RCC 7860 (cell line): ENCODE measurements around the gene JPH2.

ENCODE experiments used
- DNase-seq: peaks from one replicate; pipeline ENCODE4 v3.0.0-alpha.2; 2015; ENCODE audit warnings: low spot score
- FAIRE-seq: peaks from 2 replicates; lab custom pipeline; 2012; peaks lifted over from hg19 to GRCh38; lab: Jason Lieb, UNC

The JPH2 gene

DNA sequence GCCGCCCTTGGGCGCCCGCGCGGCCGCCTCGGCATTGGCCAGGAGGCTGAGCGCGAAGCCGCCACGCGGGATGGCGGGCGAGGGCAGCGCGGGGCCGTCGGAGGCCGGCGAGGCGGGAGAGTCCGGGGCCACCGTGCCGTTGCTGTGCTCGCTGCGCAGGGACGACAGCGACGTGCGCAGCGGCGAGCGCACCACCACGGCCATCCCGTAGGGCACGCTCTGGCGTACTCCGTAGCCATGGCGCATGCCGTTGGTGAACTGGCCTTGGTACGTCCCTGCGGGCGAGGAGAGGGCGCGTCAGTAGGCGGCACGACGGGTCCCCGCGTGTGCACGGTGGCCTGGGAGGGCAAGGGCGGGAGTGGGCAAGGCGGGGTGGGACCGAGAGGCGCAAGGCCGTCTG is 26.9 kb downstream of the JPH2 start:
- no peak for DNase-seq
- FAIRE-seq = no peak

DNA sequence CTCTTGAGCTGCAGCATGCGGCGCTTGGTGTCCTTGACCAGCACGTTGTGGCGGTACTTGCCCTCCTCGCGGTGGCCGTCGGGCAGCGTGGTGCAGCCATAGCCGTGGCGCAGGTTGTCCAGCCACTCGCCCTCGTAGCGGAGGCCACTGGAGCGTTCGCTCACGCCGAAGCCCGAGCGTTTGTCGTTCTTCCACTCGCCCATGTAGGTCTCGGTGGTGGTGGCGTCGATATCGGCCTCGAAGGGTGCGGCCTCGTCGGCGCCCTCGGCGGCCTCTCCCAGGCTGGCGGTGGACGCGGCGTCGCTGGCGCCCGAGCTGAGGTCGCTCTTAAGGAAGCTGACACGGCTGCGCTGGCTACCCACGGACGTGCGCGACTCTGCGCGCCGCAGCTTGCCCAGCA is 27.3 kb downstream of the JPH2 start:
- FAIRE-seq (no peak), DNase-seq (no peak)

- no peak for DNase-seq
- no peak for FAIRE-seq
Observed at GRCh38 chr20:44159125-44159524, 27.9 kb downstream of the JPH2 start.

DNA sequence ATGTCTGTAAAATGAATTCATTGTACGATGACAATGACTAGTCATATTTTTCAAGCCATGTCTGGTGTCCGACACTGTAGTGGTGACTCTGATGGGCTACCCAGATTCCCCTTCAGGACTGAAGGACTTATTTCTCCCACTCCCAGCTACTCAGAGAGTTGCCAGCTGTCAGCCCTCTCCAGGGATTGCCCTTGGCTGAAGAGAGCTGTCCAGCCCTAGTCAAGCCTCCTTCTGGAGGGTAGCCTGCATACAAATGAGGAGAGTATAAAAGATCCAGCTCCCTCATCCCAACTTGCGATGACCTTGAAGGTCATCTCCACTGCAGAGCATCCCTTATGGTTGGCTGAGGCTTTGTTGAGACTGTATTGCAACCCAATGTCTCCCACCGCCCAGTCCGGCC is 29.9 kb downstream of the JPH2 start:
- FAIRE-seq = no peak
- DNase-seq = no peak

- DNase-seq (no peak), FAIRE-seq (no peak)
Observed at GRCh38 chr20:44154521-44155001, 32.4 kb downstream of the JPH2 start.

- no peak for DNase-seq
Observed at GRCh38 chr20:44153636-44154043, 33.3 kb downstream of the JPH2 start.

DNA sequence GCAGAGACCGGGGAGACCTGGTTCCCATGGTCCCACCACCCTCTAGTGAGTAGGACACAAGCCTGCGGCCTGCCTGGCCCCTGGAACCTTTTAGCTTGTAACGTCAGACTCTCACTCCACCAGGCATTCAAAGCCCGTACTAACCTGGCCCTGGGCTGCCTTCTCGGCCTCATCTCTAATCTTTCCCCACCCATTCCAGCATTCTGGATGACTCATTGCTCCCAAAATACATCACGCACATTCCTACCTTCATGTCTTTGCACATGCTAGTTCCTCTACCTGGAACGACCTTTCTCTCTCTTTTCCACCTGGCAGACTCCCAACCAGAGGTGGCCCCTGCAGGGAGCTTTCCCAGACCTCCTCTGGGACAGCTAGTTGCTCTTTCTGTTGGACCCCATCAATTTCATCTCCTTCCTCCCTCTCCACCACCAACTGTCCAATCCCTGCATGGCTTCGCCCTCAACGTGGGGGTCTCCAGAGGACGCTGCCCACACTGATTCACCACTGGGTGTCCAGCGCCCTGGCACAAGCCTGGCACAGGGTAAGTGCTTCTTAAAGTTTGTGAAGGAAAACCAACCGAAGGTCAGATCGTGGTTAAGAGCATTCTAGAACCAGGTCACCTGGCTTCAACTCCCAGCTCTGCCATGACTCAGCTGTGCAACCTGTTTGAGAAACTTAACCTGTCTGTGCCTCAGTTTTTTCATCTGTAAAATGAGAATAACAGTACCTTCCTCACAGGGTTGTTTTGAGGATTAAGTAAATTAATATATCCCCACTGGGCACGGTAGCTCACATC is 35.2 kb downstream of the JPH2 start:
- FAIRE-seq = no peak

More at GRCh38 chr20:44153636-44154043, 33.3 kb downstream of the JPH2 start:
- no peak for FAIRE-seq

DNA sequence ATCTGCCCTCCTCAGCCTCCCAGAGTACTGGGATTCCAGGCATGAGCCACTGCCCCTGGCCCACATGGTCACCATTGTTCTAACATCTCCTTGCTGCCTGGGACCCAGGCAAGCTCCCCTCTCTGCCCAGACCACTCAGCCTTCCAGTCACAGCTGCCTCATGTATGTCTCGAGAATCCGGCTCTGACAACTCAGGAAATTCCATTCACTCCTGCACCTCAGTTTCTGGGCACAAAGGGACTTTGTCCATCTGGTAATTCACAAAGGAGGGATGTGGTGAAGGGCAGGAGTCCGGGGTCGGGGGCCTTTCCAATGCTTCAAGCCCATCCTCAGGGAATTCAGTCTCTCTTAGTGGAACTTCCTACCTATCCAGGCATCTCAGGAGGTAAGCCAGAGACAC is 40.7 kb downstream of the JPH2 start:
- FAIRE-seq (no peak), DNase-seq (no peak)

More for the DNA sequence above, 35.2 kb downstream of the JPH2 start:
- no peak for DNase-seq

DNA sequence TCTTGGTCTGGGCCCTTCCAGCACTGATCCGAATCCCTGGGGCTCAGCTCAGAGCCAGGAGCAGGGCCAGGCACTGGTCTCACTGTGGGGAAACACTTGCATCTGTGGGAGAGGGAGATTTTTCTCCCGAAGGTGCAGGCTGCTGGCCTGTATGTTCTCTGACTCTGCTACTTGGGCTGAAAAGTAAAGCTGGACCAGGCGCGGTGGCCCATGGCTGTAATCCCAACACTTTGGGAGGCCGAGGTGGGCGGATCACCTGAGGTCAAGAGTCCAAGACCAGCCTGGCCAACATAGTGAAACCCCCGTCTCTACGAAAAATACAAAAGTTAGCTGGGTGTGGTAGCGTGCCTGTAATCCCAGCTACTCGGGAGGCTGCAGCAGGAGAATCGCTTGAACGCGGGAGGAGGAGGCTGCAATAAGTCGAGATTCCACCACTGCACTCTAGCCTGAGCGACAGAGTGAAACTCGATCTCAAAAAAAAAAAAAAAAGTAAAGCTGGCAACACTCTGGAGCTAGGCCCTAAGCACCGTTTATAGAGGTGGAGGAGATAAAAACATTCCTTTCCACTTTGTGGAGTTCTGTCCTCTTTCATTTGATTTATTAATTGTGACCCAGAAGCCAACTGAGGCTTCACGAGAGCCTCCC is 41.7 kb downstream of the JPH2 start:
- DNase-seq (no peak), FAIRE-seq (no peak)

DNA sequence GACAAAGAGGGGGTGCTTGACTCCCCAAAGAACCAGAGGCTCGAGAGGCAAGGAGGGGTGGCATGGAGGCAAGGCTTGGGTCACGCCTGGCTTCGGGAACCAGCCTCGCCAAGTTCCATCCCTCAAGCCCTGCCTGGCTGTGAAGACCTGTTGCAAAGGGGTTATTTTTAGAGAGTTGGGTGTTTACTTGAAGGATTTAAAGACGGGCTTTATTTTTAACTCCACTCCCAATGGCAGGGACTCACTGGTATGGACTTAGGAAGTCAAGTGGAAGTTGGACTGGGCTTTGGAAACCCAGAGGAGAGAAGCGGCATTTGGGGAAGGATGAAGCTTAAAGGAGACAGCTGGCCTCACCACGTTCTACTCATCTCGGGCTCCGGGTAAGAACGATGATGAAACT is 43.1 kb downstream of the JPH2 start:
- DNase-seq (no peak), FAIRE-seq (no peak)

DNA sequence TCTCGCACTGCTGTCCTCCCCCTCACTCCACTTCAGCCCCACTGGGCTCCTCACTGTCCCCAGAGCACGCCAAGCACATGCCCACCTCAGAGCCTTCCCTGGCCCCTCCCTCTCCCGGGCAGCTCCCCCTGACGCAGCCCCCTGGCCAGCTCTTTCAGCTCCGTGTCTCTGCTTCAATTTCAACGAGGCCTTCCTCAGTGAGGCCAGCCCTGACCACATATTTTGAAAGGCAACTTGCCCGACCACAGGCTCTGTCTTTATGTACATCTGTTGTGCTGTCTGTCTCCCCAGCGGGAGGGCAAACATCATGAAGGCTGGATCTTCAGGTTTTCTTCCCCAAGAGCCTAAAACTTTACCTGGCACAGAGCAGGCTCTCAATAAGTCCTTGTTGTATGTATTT is 44.6 kb downstream of the JPH2 start:
- DNase-seq (no peak), FAIRE-seq (no peak)

DNA sequence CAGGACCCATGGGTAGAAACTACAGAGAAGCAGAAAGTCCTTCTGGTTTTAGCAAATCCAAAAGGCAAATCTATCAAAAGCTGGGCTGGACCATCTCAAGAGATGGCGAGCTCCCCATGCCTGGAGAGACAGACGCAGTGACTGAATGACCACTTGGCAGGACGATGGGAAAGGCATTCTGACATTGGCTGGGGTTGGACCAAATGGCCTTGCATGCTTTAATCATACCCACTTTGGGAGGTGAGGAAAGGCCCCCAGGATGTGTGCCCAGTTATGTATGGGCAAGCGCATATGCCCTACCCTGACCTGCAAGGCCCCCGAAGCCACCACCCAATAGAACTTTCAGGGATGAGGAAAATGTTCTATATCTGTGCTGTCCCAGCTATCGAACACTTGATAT is 45.1 kb downstream of the JPH2 start:
- DNase-seq = no peak
- no peak for FAIRE-seq

GRCh38 chr20:44138867-44139266 is 48.1 kb downstream of the JPH2 start:
- FAIRE-seq = no peak

GRCh38 chr20:44137266-44137801 is 49.7 kb downstream of the JPH2 start:
- FAIRE-seq = no peak
- no peak for DNase-seq

More at GRCh38 chr20:44138867-44139266, 48.1 kb downstream of the JPH2 start:
- no peak for DNase-seq

- FAIRE-seq (no peak), DNase-seq (no peak)
Observed at GRCh38 chr20:44136579-44137265, 50.3 kb downstream of the JPH2 start.

DNA sequence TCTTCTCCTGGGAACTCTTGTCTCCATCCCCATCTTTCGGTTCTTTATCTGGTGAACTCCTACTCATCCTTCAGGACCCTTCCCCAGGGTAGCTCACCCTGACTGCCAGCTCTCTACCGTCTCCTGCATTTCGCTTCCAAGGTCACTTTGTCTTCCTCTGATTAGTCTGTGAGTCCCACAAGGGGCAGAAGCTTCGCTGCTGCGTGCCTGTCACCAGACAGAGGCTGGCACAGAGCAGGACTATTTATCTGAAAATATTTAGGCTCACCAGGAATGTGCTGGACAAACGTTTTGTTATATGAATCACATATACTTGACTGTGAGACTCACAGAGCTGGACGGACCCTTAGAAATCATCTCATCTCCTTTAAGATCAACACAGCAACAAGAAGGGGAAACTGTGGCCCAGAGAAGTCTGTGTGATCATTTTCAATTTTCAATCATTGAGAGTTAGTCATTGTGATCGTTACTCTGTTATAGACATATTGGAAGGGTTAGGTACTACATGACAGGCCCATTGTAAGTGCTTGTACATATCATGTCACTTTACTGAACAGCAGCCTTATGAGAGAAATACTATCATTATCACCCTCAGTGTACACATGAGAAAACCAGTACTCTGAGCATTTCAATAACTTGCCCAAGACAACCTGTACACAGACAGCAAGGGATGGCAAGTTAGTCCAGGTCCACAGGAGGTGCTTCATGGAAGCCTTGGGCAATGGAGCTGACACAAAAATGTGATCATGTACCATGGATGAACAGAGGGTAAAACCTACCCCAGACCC is 51.4 kb downstream of the JPH2 start:
- no peak for FAIRE-seq
- DNase-seq = no peak

DNA sequence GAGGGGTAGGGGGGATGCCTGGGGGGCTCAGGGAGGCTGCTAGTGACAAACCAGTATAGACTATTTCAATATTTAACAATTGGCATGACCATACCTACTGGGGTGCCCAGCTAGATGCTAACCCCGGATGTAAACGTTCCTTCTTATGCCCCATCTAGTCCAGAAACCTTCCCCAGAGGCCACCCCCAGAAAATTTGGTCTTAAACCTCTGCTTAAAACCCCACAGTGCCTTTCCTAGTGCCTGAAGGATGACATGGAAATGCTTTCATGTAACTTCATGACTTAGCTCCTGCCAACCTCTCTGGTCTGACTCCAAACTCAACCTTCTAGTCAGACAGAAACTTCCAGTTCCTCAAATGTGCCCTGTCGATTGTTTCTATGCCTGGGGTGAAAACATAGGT is 52.0 kb downstream of the JPH2 start:
- FAIRE-seq (no peak), DNase-seq (no peak)

DNA sequence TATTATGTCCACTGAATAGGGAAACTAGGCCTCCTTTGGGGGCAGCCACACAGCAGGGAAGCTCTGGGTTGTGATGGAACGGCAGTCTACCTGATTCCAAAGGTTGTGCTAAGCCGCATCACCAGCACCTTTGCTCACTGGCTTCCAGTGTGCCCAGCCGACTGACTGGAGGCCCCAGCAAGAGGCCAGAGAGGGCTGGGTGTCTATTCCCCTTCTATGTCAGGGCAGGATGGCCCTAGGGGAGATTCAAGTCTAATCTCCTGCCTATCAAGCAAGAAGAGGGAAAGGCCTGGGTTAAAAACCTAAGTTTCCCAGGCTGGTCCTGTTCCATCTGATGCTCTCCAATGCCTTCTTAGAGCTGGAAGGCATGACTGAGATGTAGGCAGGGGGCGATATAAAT is 53.6 kb downstream of the JPH2 start:
- FAIRE-seq (no peak), DNase-seq (no peak)

DNA sequence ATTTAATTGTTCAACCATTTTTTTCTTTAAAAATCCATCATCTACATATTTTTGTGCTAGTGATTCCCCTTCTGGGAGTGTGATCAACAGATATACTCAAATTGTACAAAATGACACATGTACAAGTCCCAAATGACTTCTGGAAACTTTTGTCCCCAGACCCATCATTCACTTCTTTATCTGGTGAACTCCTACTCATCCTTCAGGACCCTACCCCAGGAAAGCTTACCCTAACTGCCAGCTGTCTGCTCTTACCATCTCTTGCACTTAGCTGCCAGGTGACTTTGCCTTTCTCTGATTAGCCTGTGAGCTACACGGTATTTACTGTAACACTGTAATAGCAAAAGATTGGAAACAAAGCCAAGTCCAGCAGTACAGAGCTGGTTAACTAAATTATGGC is 55.3 kb downstream of the JPH2 start:
- FAIRE-seq = no peak
- DNase-seq = no peak

DNA sequence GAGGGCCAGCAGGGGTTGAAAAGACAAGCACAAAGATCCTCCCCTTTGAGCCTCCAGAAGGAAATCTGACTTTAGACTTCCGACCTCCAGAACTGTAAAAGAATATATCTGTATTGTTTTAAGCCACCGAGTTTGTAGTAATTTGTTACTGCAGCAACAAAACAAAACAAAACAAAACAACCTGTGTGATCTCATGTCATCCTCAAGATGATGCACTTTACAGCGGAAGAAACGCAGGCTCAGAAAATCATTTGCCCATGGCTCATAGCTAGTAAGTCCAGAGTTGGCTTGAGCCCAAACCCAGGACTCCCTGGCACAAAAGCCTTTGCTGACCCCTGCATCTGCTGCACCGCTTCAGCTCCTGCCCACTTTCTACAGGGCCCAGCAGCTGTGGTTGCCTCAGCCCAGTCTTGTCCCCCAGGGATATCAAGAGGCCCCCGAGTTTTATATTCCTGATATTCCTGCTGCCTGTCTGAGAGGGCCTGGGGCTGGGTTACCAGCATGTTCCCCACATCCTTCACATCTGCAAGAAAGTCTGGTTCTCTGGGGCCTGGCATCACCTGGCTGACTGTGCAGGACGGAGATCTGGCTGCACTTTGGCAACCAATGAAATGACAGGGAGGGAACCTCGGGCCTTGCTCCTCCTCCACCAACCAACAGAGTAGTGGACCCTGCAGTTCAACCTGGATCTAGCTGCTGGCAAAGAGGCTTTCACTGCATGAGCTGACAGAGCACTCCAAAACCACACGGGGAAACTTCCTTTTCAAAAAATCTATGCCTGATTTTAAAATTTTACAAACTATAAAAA is 56.9 kb downstream of the JPH2 start:
- FAIRE-seq = no peak
- no peak for DNase-seq
